HG02678 (cell line): ENCODE measurements around the gene TESK2.

Source experiments
- ATAC-seq: cut with Tn5 transposase; IDR thresholded peaks from one replicate; pipeline ENCODE4 v1.9.1; 2021; ENCODE audit warnings: mild to moderate bottlenecking, moderate library complexity; ENCODE audit not compliant: unreplicated experiment

TESK2 gene

GRCh38 chr1:45380125-45380524 lies 110.8 kb downstream of the TESK2 start:
- ATAC-seq, result no peak

- ATAC-seq, result no peak
Measured at GRCh38 chr1:45379524-45379923, 111.4 kb downstream of the TESK2 start.

- no peak for ATAC-seq
Measured at GRCh38 chr1:45378184-45378583, 112.8 kb downstream of the TESK2 start.

GRCh38 chr1:45375104-45376090 lies 115.6 kb downstream of the TESK2 start:
- no peak for ATAC-seq

- no peak for ATAC-seq
Measured at GRCh38 chr1:45373573-45373972, 117.4 kb downstream of the TESK2 start.

GRCh38 chr1:45370575-45370974 lies 120.4 kb downstream of the TESK2 start:
- peak; percentile 76 for ATAC-seq

GRCh38 chr1:45365051-45365450 lies 125.9 kb downstream of the TESK2 start:
- ATAC-seq, result no peak

GRCh38 chr1:45364294-45364693 lies 126.7 kb downstream of the TESK2 start:
- ATAC-seq, result no peak

GRCh38 chr1:45360981-45361380 lies 130.0 kb downstream of the TESK2 start:
- peak; percentile 48 for ATAC-seq

- ATAC-seq, result no peak
Measured at GRCh38 chr1:45359882-45360513, 131.0 kb downstream of the TESK2 start.

- ATAC-seq, result no peak
Measured at GRCh38 chr1:45356186-45356585, 134.8 kb downstream of the TESK2 start.

GRCh38 chr1:45355683-45356082 lies 135.3 kb downstream of the TESK2 start:
- no peak for ATAC-seq

- ATAC-seq, result no peak
Measured at GRCh38 chr1:45354838-45355237, 136.1 kb downstream of the TESK2 start.

GRCh38 chr1:45353685-45354084 lies 137.3 kb downstream of the TESK2 start:
- no peak for ATAC-seq

- ATAC-seq, result no peak
Measured at GRCh38 chr1:45351508-45351907, 139.5 kb downstream of the TESK2 start.

- ATAC-seq, result no peak
Measured at GRCh38 chr1:45348966-45349677, 141.8 kb downstream of the TESK2 start.

- no peak for ATAC-seq
Measured at GRCh38 chr1:45348609-45348965, 142.4 kb downstream of the TESK2 start.

- no peak for ATAC-seq
Measured at GRCh38 chr1:45348020-45348419, 142.9 kb downstream of the TESK2 start.

GRCh38 chr1:45346473-45346872 lies 144.5 kb downstream of the TESK2 start:
- ATAC-seq, result no peak

- ATAC-seq, result no peak
Measured at GRCh38 chr1:45345014-45345413, 145.9 kb downstream of the TESK2 start.

GRCh38 chr1:45344499-45344898 lies 146.5 kb downstream of the TESK2 start:
- no peak for ATAC-seq
